K562 (cell line): ENCODE measurements around the gene ARHGEF7. TPM values are rescaled to one million over a fixed set of nuclear protein-coding genes. Genes with fewer than 3 reads are reported as not detected.

ENCODE experiments used
- MGA ChIP-seq: fragments of 450-650 bp; IDR thresholded peaks from 2 replicates; pipeline ENCODE4 v1.6.1; 2016; ENCODE audit warnings: mild to moderate bottlenecking, moderate library complexity
- polyA plus RNA-seq, 8 experiments: library from polyadenylated mRNA; depleted of rRNA in 4 of 8; stranded (reverse) in 5 of 8; unstranded in 3 of 8; fragments of >200 nt; fragmentation: Nextera tagmentation in 2 of 8; fragmentation: Illumina TruSeq in 1 of 8; extraction: Ambion mirVana in 2 of 8; extraction: Trizol in 1 of 8; gene quantifications; 2 replicates each; pipeline versions ENCODE4 v1.2.1 to v1.2.3, GENCODE V29; 2011 to 2014; ENCODE audit warnings: inconsistent platforms in 1 of 8, missing spikeins in 1 of 8
- total RNA-seq, 7 experiments: library from RNA; depleted of rRNA in 6 of 7; stranded (reverse); fragments of >200 nt in 6 of 7; fragmentation: Illumina TruSeq in 2 of 7; extraction: Trizol in 2 of 7; gene quantifications; 2 replicates each; pipeline versions ENCODE4 v1.2.1 to v1.2.3, GENCODE V29; 2011 to 2021; ENCODE audit warnings: low replicate concordance in 1 of 7

Gene ARHGEF7
- total and polyA plus RNA-seq, 9 of the 15 experiments (the other 6 are each of a cell fraction or from before 2014, with no cell fraction given) = 2.1 to 26.8 (median 17.5) TPM

- TF ChIP-seq MGA = no peak
Observed at GRCh38 chr13:111319521-111319920, 204.4 kb downstream of the ARHGEF7 start (continued).
